Activated T-cell treated with anti-CD3 and anti-CD28 coated beads, Interleukin-2, amount 50 U/mL, for 72 hours (primary cell): Measurements from ENCODE around the gene OVAAL. TPM values are rescaled to one million over a fixed set of nuclear protein-coding genes. Genes with fewer than 3 reads are reported as not detected.

Experiments used
- ATAC-seq, 2 donors: fragments of 150-1000 bp; cut with Tn5 transposase; replicated peaks in 1 of 2; 2 replicates each; pipeline ENCODE4 v1.10.0; 2021; ENCODE audit warnings: moderate library complexity in 2 of 2, mild to moderate bottlenecking in 1 of 2
- DNase-seq, 2 donors: peaks; one replicate each; pipeline ENCODE4 v3.0.0; 2021 to 2022; ENCODE audit warnings: mixed read lengths in 1 of 2
- H3K27ac Mint-ChIP-seq: one replicate; pipeline ENCODE4 v1.8.0; 2022; ENCODE audit warnings: mild to moderate bottlenecking, moderate library complexity, mixed read lengths
- H3K27me3 Mint-ChIP-seq: one replicate; pipeline ENCODE4 v1.8.0; 2022; ENCODE audit warnings: low read depth, mixed read lengths
- H3K36me3 Mint-ChIP-seq, 2 donors: one replicate each; pipeline ENCODE4 v1.8.0; 2022; ENCODE audit warnings: mixed read lengths in 2 of 2, mild to moderate bottlenecking in 1 of 2; ENCODE audit not compliant: insufficient read depth in 2 of 2
- H3K4me1 Mint-ChIP-seq: one replicate; pipeline ENCODE4 v1.8.0; 2022; ENCODE audit warnings: low read depth, mixed read lengths
- H3K4me3 Mint-ChIP-seq, 2 donors: one replicate each; pipeline ENCODE4 v1.8.0; 2022; ENCODE audit warnings: mild to moderate bottlenecking in 2 of 2, mixed read lengths in 2 of 2, moderate library complexity in 2 of 2
- H3K9me3 Mint-ChIP-seq, 2 donors: one replicate each; pipeline ENCODE4 v1.8.0; 2022; ENCODE audit warnings: mixed read lengths in 2 of 2
- total RNA-seq, 2 donors: library from RNA; stranded (reverse); gene quantifications; one replicate each; pipeline ENCODE4 v1.2.3, GENCODE V29; 2022

Gene OVAAL
- total RNA-seq, 2 donors from 2014 or later: not detected

GRCh38 chr1:180609643-180610555 lies 51.1 kb downstream of the OVAAL start:
- DNase-seq (no peak), ATAC-seq (no peak)
- Mint-ChIP-seq H3K36me3 (no peaks in the 10 kb centered on the region), H3K4me3 (no peak overlapping the region), H3K27me3 (no peaks in the 10 kb centered on the region), H3K27ac (no peak overlapping the region), H3K4me1 (peaks cover 11% of the 10 kb centered on the region), H3K9me3 (peaks cover 0 to 2% of the 10 kb centered on the region in 2 donors)

GRCh38 chr1:180610556-180611015 lies 51.8 kb downstream of the OVAAL start:
- Mint-ChIP-seq H3K4me3 (no peak overlapping the region), H3K36me3 (no peaks in the 10 kb centered on the region), H3K27ac (no peak overlapping the region), H3K27me3 (no peaks in the 10 kb centered on the region), H3K9me3 (peaks cover 0 to 2% of the 10 kb centered on the region in 2 donors), H3K4me1 (peaks cover 11% of the 10 kb centered on the region)
- no peak for ATAC-seq
- no peak for DNase-seq

GRCh38 chr1:180611016-180611930 lies 52.5 kb downstream of the OVAAL start:
- peak; percentile 52 to 56 for ATAC-seq
- H3K4me1 Mint-ChIP-seq: peaks cover 11% of the 10 kb centered on the region
- H3K27ac Mint-ChIP-seq: peak overlapping the region; percentile 16
- H3K9me3 Mint-ChIP-seq: peaks cover 0 to 2% of the 10 kb centered on the region in 2 donors
- DNase-seq: no peak
- H3K27me3 Mint-ChIP-seq: no peaks in the 10 kb centered on the region
- no peaks in the 10 kb centered on the region for H3K36me3 Mint-ChIP-seq
- H3K4me3 Mint-ChIP-seq: no peak overlapping the region

- no peak overlapping the region for H3K27ac Mint-ChIP-seq
- H3K9me3 Mint-ChIP-seq: peaks cover 0 to 2% of the 10 kb centered on the region in 2 donors
- ATAC-seq (no peak), DNase-seq (no peak)
- no peaks in the 10 kb centered on the region for H3K27me3 Mint-ChIP-seq
- peaks cover 11% of the 10 kb centered on the region for H3K4me1 Mint-ChIP-seq
- H3K4me3 Mint-ChIP-seq: no peak overlapping the region
- no peaks in the 10 kb centered on the region for H3K36me3 Mint-ChIP-seq
Observed at GRCh38 chr1:180612632-180613031, 53.9 kb downstream of the OVAAL start.

GRCh38 chr1:180614730-180615129 lies 56.0 kb downstream of the OVAAL start:
- Mint-ChIP-seq H3K36me3 (no peaks in the 10 kb centered on the region), H3K9me3 (peaks cover 0 to under 1% of the 10 kb centered on the region in 2 donors), H3K4me3 (no peak overlapping the region), H3K27me3 (no peaks in the 10 kb centered on the region), H3K4me1 (peaks cover 11% of the 10 kb centered on the region), H3K27ac (no peak overlapping the region)
- DNase-seq: no peak
- ATAC-seq: no peak

GRCh38 chr1:180615493-180616290 lies 56.9 kb downstream of the OVAAL start:
- ATAC-seq (no peak), DNase-seq (no peak)
- Mint-ChIP-seq H3K27ac (no peak overlapping the region), H3K4me3 (no peak overlapping the region), H3K36me3 (no peaks in the 10 kb centered on the region), H3K27me3 (no peaks in the 10 kb centered on the region), H3K4me1 (peaks cover 11% of the 10 kb centered on the region), H3K9me3 (no peaks in the 10 kb centered on the region)

Other genes starting within 250 kb of the OVAAL start
- 10 to 100 TPM; 58.2 to 59.8 TPM for gene ACBD6, start 56.4 kb upstream of the OVAAL start, total RNA-seq
- gene XPR1, start 73.1 kb downstream of the OVAAL start, total RNA-seq: 10 to 100 TPM; 17.8 to 20.3 TPM